Hepatocyte (in vitro differentiated cells): ENCODE measurements around the gene SETBP1. TPM values are rescaled to one million over a fixed set of nuclear protein-coding genes. Genes with fewer than 3 reads are reported as not detected.

Experiments
- DNase-seq: peaks from one replicate; pipeline ENCODE4 v3.0.0-alpha.2; 2016; ENCODE audit warnings: low spot score
- H2AFZ ChIP-seq: fragments of 200-600 bp; sonication (generic); 2 replicates; pipeline ENCODE4 v1.6.0; 2016; ENCODE audit warnings: antibody characterized with exemption, mild to moderate bottlenecking
- H3K27ac ChIP-seq: fragments of 200-600 bp; sonication (generic); 2 replicates; pipeline ENCODE4 v1.5.1; 2016; ENCODE audit warnings: mild to moderate bottlenecking
- H3K27me3 ChIP-seq: fragments of 200-600 bp; sonication (generic); 2 replicates; pipeline ENCODE4 v1.6.1; 2016
- H3K36me3 ChIP-seq: fragments of 200-600 bp; sonication (generic); replicated peaks from 2 replicates; pipeline ENCODE4 v1.5.1; 2016; ENCODE audit warnings: low read depth; ENCODE audit not compliant: insufficient read depth
- H3K4me1 ChIP-seq: fragments of 200-600 bp; sonication (generic); 2 replicates; pipeline ENCODE4 v1.5.1; 2016; ENCODE audit warnings: mild to moderate bottlenecking, moderate library complexity; ENCODE audit not compliant: insufficient read depth
- H3K4me2 ChIP-seq: fragments of 200-600 bp; sonication (generic); 2 replicates; pipeline ENCODE4 v1.6.0; 2016
- H3K4me3 ChIP-seq: fragments of 200-600 bp; sonication (generic); 2 replicates; pipeline ENCODE4 v1.5.1; 2016; ENCODE audit warnings: mild to moderate bottlenecking
- H3K79me2 ChIP-seq: fragments of 200-600 bp; sonication (generic); 2 replicates; pipeline ENCODE4 v1.6.0; 2017; ENCODE audit warnings: mild to moderate bottlenecking
- H3K9me2 ChIP-seq: fragments of 200-600 bp; sonication (generic); replicated peaks from 2 replicates; pipeline ENCODE4 v1.6.0; 2017; ENCODE audit warnings: mild to moderate bottlenecking; ENCODE audit not compliant: insufficient read depth
- H3K9me3 ChIP-seq: fragments of 200-600 bp; sonication (generic); 2 replicates; pipeline ENCODE4 v1.5.1; 2016; ENCODE audit warnings: low read depth, mild to moderate bottlenecking
- H4K20me1 ChIP-seq: fragments of 200-600 bp; sonication (generic); 2 replicates; pipeline ENCODE4 v1.6.0; 2016; ENCODE audit warnings: mild to moderate bottlenecking; ENCODE audit not compliant: insufficient read depth, poor library complexity, severe bottlenecking
- CTCF ChIP-seq: fragments of 200-600 bp; sonication (generic); IDR thresholded peaks from 2 replicates; pipeline ENCODE4 v1.5.1; 2016; ENCODE audit warnings: antibody characterized with exemption, mild to moderate bottlenecking; ENCODE audit not compliant: poor library complexity
- EZH2 ChIP-seq: fragments of 200-600 bp; sonication (generic); IDR thresholded peaks from 2 replicates; pipeline ENCODE4 v1.6.1; 2016; ENCODE audit warnings: antibody characterized with exemption, mild to moderate bottlenecking, borderline replicate concordance
- EZH2phosphoT487 ChIP-seq: fragments of 200-600 bp; sonication (generic); IDR thresholded peaks from one replicate; pipeline ENCODE4 v1.6.1; 2018; ENCODE audit warnings: antibody characterized with exemption, mild to moderate bottlenecking, low read depth, moderate library complexity; ENCODE audit not compliant: unreplicated experiment, severe bottlenecking
- WGBS: methylation state at CpG from one replicate; pipeline ENCODE4 v1.1.6; 2016; ENCODE audit warnings: low lambda C conversion rate; ENCODE audit errors: missing lambda C conversion rate; 5-methylcytosine and 5-hydroxymethylcytosine counted together
- polyA plus RNA-seq: library from polyadenylated mRNA; unstranded; fragments of >200 nt; fragmentation: Nextera tagmentation; extraction: Ambion mirVana; gene quantifications from 2 replicates; pipeline ENCODE4 v1.2.1, GENCODE V29; 2016
- total RNA-seq: library from RNA; depleted of rRNA; stranded (reverse); fragments of >200 nt; gene quantifications from 2 replicates; pipeline ENCODE4 v1.2.3, GENCODE V29; 2014

The SETBP1 gene
- total and polyA plus RNA-seq, 2 experiments from 2014 or later: 10.3 to 21.1 TPM

GRCh38 chr18:44638811-44639210, 41.9 kb upstream of the SETBP1 start:
- no peak for DNase-seq
- TF ChIP-seq EZH2phosphoT487 (no peak), EZH2 (no peak), CTCF (no peak)
- Histone ChIP-seq H3K27ac (no peak overlapping the region), H3K36me3 (no peaks in the 10 kb centered on the region), H3K4me3 (no peak overlapping the region), H3K27me3 (no peaks in the 10 kb centered on the region), H3K4me2 (no peak overlapping the region), H2AFZ (no peak overlapping the region), H3K9me2 (no peaks in the 10 kb centered on the region), H3K4me1 (peaks cover 8% of the 10 kb centered on the region), H3K79me2 (no peaks in the 10 kb centered on the region), H4K20me1 (no peaks in the 10 kb centered on the region), H3K9me3 (no peaks in the 10 kb centered on the region)
- WGBS: 95% methylated on average over 1 of the region's 1 CpG

- 95% methylated on average over 3 of the region's 3 CpGs for WGBS
- H3K9me2 ChIP-seq: no peaks in the 10 kb centered on the region
- TF ChIP-seq EZH2phosphoT487: no peak
- no peak overlapping the region for H3K4me2 ChIP-seq
- no peaks in the 10 kb centered on the region for H3K27me3 ChIP-seq
- H3K4me1 ChIP-seq: no peaks in the 10 kb centered on the region
- H3K36me3 ChIP-seq: no peaks in the 10 kb centered on the region
- H3K9me3 ChIP-seq: no peaks in the 10 kb centered on the region
- H2AFZ ChIP-seq: no peak overlapping the region
- no peak for DNase-seq
- no peaks in the 10 kb centered on the region for H4K20me1 ChIP-seq
- H3K4me3 ChIP-seq: no peak overlapping the region
- H3K27ac ChIP-seq: no peak overlapping the region
- H3K79me2 ChIP-seq: no peaks in the 10 kb centered on the region
Observed at GRCh38 chr18:44643004-44643403, 37.7 kb upstream of the SETBP1 start.

- WGBS: 25% methylated on average over 6 of the region's 6 CpGs
- no peaks in the 10 kb centered on the region for H3K9me2 ChIP-seq
- no peaks in the 10 kb centered on the region for H3K79me2 ChIP-seq
- H2AFZ ChIP-seq: no peak overlapping the region
- no peaks in the 10 kb centered on the region for H3K27me3 ChIP-seq
- no peaks in the 10 kb centered on the region for H3K9me3 ChIP-seq
- peaks cover 12% of the 10 kb centered on the region for H3K4me1 ChIP-seq
- peak; percentile 39 for DNase-seq
- no peak overlapping the region for H3K4me2 ChIP-seq
- no peak overlapping the region for H3K4me3 ChIP-seq
- H3K27ac ChIP-seq: peak overlapping the region; percentile 47
- no peaks in the 10 kb centered on the region for H4K20me1 ChIP-seq
- TF ChIP-seq EZH2phosphoT487 (no peak), EZH2 (no peak), CTCF (no peak)
- H3K36me3 ChIP-seq: no peaks in the 10 kb centered on the region
Observed at GRCh38 chr18:44651478-44651877, 29.2 kb upstream of the SETBP1 start.

GRCh38 chr18:44651918-44652572, 28.6 kb upstream of the SETBP1 start:
- Histone ChIP-seq H3K27ac (peak overlapping the region; percentile 47), H3K4me3 (no peak overlapping the region), H3K4me1 (peaks cover 12% of the 10 kb centered on the region), H3K9me3 (no peaks in the 10 kb centered on the region), H3K4me2 (no peak overlapping the region), H3K79me2 (no peaks in the 10 kb centered on the region), H4K20me1 (no peaks in the 10 kb centered on the region), H2AFZ (no peak overlapping the region), H3K9me2 (no peaks in the 10 kb centered on the region), H3K27me3 (no peaks in the 10 kb centered on the region), H3K36me3 (no peaks in the 10 kb centered on the region)
- no peak for TF ChIP-seq EZH2phosphoT487
- no peak for TF ChIP-seq CTCF
- TF ChIP-seq EZH2: no peak
- WGBS: 87% methylated on average over 6 of the region's 6 CpGs
- no peak for DNase-seq
